ENCODE measurements around the gene ZNF653.
"Not testable (repeated sequence)": the region's sequence is repeated elsewhere in the genome, so short reads cannot be mapped to it uniquely, and the experiment has no call there.

The ZNF653 gene

GRCh38 chr19:11453468-11454341 lies 51.9 kb downstream of the ZNF653 start:
- no peak for DNase-seq

GRCh38 chr19:11452620-11453310 lies 52.9 kb downstream of the ZNF653 start:
- no peak for DNase-seq

- no peak for DNase-seq
Observed at GRCh38 chr19:11451871-11452619, 53.6 kb downstream of the ZNF653 start.

DNA sequence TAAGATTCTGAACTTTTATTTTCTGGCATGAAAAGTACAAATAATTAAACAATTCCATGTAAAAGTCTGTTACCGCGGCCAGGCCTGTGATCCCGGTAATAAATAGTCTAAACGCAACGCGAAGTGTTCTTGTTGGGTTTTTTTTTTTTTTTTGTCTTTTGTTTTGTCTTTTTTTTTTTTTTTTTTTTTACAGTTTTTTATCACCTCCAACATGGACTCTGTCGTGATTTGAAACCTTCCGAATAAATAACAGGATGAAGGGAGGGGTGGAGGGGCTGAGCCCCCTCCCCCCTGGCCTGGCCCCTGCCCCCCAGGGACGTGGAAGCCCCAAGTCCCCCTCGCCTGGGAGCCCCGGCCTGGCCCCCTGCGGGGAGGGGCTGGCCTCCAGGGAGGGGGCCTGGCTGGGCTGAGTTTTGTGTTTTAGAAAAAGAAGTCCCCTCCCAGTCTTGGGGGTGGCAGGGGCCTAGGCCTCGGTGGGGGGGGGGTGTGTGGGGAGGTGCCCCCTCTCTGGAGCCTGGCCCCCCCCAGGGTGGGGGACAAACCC lies 54.2 kb downstream of the ZNF653 start:
- DNase-seq = no peak

DNA sequence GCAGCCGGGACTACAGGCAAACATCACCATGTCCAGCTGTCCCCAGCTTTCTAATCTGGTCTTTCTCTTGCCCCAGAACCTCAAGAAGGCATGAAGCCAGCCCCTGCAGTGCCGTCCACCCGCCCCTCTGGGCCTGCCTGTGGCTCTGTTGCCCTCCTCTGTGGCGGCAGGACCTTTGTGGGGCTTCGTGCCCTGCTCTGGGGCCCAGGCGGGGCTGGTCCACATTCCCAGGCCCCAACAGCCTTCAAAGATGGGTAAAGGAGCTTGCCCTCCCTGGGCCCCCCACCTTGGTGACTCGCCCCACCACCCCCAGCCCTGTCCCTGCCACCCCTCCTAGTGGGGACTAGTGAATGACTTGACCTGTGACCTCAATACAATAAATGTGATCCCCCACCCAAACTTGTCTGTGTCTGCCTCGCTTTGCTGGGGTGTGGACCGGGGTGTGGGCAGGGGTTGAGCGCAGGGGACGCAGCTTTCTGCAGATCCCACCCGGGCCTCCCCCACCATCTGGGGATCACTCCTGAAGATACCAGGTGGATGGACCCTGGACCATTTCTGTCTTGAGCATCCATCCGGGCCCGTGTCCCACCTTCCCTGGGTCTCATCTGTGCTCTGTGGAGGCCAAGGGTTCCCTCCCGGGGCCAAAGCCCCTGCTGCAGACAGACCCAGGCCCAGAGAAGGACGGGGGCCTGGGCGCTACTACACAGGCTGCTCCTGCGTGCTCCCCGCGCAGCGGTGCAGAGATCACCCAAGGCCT lies 54.9 kb downstream of the ZNF653 start:
- no peak for DNase-seq

GRCh38 chr19:11448923-11449554 lies 56.6 kb downstream of the ZNF653 start:
- no peak for DNase-seq

- DNase-seq = no peak
Observed at GRCh38 chr19:11448410-11448809, 57.2 kb downstream of the ZNF653 start.

GRCh38 chr19:11447347-11448262 lies 58.0 kb downstream of the ZNF653 start:
- DNase-seq = no peak

- DNase-seq = peak; percentile 89
Observed at GRCh38 chr19:11446652-11447301, 58.9 kb downstream of the ZNF653 start.

GRCh38 chr19:11446271-11446651 lies 59.4 kb downstream of the ZNF653 start:
- DNase-seq = no peak

- no peak for DNase-seq
Observed at GRCh38 chr19:11445141-11445540, 60.5 kb downstream of the ZNF653 start.

GRCh38 chr19:11444059-11444458 lies 61.6 kb downstream of the ZNF653 start:
- DNase-seq = no peak

GRCh38 chr19:11437955-11438354 lies 67.7 kb downstream of the ZNF653 start:
- no peak for DNase-seq

DNA sequence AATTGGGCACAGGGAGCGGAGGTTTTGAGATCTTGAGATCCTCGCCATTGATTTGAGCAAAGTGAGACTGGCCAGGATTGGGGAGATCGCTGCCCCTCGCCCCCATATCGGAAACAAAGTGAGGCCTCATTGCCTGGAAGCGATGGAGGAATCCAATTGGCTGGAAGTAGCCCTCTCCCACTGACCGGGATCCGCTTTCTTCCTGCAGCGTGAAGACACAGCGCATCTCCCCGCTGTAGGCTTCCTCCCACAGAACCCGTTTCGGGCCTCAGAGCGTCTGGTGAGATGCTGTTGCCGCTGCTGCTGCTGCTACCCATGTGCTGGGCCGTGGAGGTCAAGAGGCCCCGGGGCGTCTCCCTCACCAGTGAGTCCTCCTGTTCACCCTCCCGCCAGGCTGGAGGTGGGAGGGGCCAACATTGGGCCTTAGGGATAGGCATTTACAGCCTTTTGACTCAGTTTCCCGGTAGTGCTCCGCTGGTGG lies 69.8 kb downstream of the ZNF653 start:
- DNase-seq = no peak

- DNase-seq = peak; percentile 100
Observed at GRCh38 chr19:11435057-11435832, 70.4 kb downstream of the ZNF653 start, which contains the start of the genes ODAD3 and PRKCSH. ODAD3 (minus strand) TSS chr19:11435121; CDS start chr19:11435016, 105 bp downstream. PRKCSH (plus strand) TSS chr19:11435635; CDS start chr19:11436118, 483 bp downstream.

DNA sequence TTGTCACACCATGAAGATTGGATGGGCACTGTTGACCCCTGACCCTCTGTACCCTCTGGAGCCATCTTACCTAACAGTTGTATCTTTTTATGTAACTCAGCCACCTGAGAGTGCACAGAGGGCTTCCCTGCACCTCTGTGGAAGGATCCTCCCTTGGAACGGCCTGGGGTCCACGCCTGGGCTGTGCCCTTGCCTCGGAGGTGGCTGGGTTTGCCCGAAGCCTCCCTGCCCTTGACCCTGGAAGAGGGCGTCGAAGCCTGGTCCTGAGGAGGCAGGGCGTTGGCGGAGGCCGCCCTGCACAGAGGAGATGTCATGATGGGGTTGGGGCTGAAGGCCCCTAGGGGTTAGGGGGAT lies 71.0 kb downstream of the ZNF653 start:
- DNase-seq = no peak

- not testable (repeated sequence) for DNase-seq
Observed at GRCh38 chr19:11433526-11433925, 72.1 kb downstream of the ZNF653 start.

All from midbrain (tissue), 1 donor.